HL-60 (cell line): ENCODE results near the gene ATP1B1.

Experiments used
- DNase-seq, 2 experiments: peaks; one replicate each; pipeline ENCODE4 v3.0.0-alpha.2; 2010 to 2020; ENCODE audit warnings: low read depth in 1 of 2, low spot score in 1 of 2
- H3K27ac ChIP-seq: fragments of 250-450 bp; sonication (Bioruptor Pico); replicated peaks from 2 replicates; pipeline ENCODE4 v1.5.1; 2020; ENCODE audit warnings: mild to moderate bottlenecking, moderate library complexity
- H3K27me3 ChIP-seq: fragments of 250-450 bp; sonication (Bioruptor Pico); 2 replicates; pipeline ENCODE4 v1.5.1; 2021; ENCODE audit warnings: mild to moderate bottlenecking, moderate library complexity; ENCODE audit not compliant: insufficient read depth, poor library complexity, severe bottlenecking
- H3K4me3 ChIP-seq: replicated peaks from 2 replicates; pipeline ENCODE4 v1.5.1; 2011; ENCODE audit warnings: mild to moderate bottlenecking, control low read depth, low read length; ENCODE audit not compliant: insufficient read depth
- GABPA ChIP-seq: IDR thresholded peaks from 2 replicates; pipeline ENCODE4 v1.6.1; 2012; ENCODE audit warnings: low read depth
- POLR2AphosphoS5 ChIP-seq: IDR thresholded peaks from 2 replicates; pipeline ENCODE4 v1.6.1; 2012; ENCODE audit warnings: low read depth
- REST ChIP-seq: IDR thresholded peaks from 2 replicates; pipeline ENCODE4 v1.6.1; 2012; ENCODE audit warnings: low read depth; ENCODE audit not compliant: insufficient replicate concordance
- SPI1 ChIP-seq: IDR thresholded peaks from 2 replicates; pipeline ENCODE4 v1.6.1; 2012; ENCODE audit warnings: low read depth, mild to moderate bottlenecking, borderline replicate concordance
- TF ChIP-seq, protein P1 (sequence below): IDR thresholded peaks from one replicate; pipeline ENCODE4 v1.5.1; 2011; ENCODE audit warnings: low read length, control low read depth, inconsistent platforms; ENCODE audit not compliant: insufficient read depth

The ATP1B1 gene

GRCh38 chr1:169143984-169144383, 37.5 kb downstream of the ATP1B1 start:
- no peaks in the 10 kb centered on the region for H3K27me3 ChIP-seq

DNA sequence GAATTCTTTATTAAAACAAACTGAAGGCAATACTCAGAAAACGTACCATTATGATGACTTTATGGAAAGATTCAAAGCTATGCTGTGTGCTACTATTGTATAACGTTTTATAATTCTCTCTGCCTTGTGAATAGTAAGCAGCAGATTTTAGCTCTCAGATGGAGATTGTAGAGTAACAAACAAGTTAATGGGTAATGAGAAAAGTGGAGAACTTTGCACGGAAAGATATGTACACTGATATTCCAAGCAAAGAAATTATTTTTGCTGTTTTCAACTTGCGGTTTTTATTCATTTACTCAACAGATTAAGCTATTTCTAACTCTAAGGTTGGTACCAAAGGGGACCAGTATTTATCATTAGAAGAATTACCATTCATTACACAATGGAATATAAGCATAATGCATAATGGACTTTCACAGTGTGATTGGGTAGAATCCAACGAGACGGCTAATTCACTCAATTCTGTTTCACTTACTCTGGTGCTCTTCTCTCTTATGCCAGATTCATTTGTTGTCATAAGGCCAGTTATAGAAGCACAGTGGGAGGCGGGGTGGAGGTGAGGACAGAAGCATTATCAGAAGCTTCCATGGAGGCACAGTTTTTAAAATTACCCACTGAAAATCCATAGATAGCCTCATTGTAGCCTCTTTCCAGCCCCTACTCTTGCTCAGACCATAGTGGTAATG, 38.6 kb downstream of the ATP1B1 start:
- Histone ChIP-seq H3K27ac (no peak overlapping the region), H3K27me3 (no peaks in the 10 kb centered on the region), H3K4me3 (no peak overlapping the region)
- TF ChIP-seq, protein P1, sequence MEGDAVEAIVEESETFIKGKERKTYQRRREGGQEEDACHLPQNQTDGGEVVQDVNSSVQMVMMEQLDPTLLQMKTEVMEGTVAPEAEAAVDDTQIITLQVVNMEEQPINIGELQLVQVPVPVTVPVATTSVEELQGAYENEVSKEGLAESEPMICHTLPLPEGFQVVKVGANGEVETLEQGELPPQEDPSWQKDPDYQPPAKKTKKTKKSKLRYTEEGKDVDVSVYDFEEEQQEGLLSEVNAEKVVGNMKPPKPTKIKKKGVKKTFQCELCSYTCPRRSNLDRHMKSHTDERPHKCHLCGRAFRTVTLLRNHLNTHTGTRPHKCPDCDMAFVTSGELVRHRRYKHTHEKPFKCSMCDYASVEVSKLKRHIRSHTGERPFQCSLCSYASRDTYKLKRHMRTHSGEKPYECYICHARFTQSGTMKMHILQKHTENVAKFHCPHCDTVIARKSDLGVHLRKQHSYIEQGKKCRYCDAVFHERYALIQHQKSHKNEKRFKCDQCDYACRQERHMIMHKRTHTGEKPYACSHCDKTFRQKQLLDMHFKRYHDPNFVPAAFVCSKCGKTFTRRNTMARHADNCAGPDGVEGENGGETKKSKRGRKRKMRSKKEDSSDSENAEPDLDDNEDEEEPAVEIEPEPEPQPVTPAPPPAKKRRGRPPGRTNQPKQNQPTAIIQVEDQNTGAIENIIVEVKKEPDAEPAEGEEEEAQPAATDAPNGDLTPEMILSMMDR, result no peak
- TF ChIP-seq GABPA (no peak), POLR2AphosphoS5 (no peak), REST (no peak), SPI1 (no peak)
- DNase-seq, result no peak

More at GRCh38 chr1:169143984-169144383, 37.5 kb downstream of the ATP1B1 start:
- Histone ChIP-seq H3K27ac (no peak overlapping the region), H3K4me3 (no peak overlapping the region)
- TF ChIP-seq REST (no peak), POLR2AphosphoS5 (no peak), SPI1 (no peak), GABPA (no peak)
- TF ChIP-seq, protein P1, result no peak
- no peak for DNase-seq

- no peak for DNase-seq
- Histone ChIP-seq H3K4me3 (no peak overlapping the region), H3K27ac (no peak overlapping the region), H3K27me3 (no peaks in the 10 kb centered on the region)
- TF ChIP-seq POLR2AphosphoS5 (no peak), GABPA (no peak), REST (no peak), SPI1 (no peak)
- TF ChIP-seq, protein P1, result no peak
Observed at GRCh38 chr1:169146576-169147214, 40.2 kb downstream of the ATP1B1 start.
